Measurements from ENCODE around the gene CBLN3. TPM values are rescaled to one million over a fixed set of nuclear protein-coding genes. Genes with fewer than 3 reads are reported as not detected.
A peak's percentile ranks its signal among the peaks of the same experiment; 100 is the strongest.

The CBLN3 gene
- total RNA-seq, 1 experiment from 2014 or later = 1.0 TPM

- no TSS peak for BruUV-seq (replicated peaks)
- TF ChIP-seq REST (IDR thresholded peaks at IDR 0.05; ENCODE audit: insufficient read depth in 1 of 2, low read depth in 2 of 2, low read length in 1 of 2) (no peak), POLR2AphosphoS5 (IDR thresholded peaks at IDR 0.05; ENCODE audit: low read depth, low read length) (no peak)
- in situ Hi-C loops (cut with HindIII; ENCODE audit: low pct_unique_long_range_greater_than_20kb, low sequenced_read_pairs) = no loop called here
- no peaks in the 10 kb centered on the region for H3K4me1 ChIP-seq (ENCODE audit: control insufficient read depth, insufficient read depth, low read length)
- POLR2A ChIA-PET = no interaction called here
- H3K27ac ChIP-seq (ENCODE audit: low read length) = no peak overlapping the region
- intact Hi-C loops (cut with micrococcal nuclease; ENCODE audit: unreplicated experiment) = no loop called here
- no peak for DNase-seq (ENCODE audit: low read depth, low spot score)
- H3K9me3 ChIP-seq (ENCODE audit: control insufficient read depth, insufficient read depth, low read depth, low read length) = no peaks in the 10 kb centered on the region
- H3K36me3 ChIP-seq (ENCODE audit: control insufficient read depth, insufficient read depth, low read length) = no peaks in the 10 kb centered on the region
- no peak overlapping the region; a peak in 1 of 4 replicates for H3K4me3 ChIP-seq (ENCODE audit: low read depth in 2 of 2, low read length in 2 of 2)
- ATAC-seq = no peak
- CTCF ChIA-PET = no interaction called here
- H3K27me3 ChIP-seq (ENCODE audit: control insufficient read depth, insufficient read depth, low read length) = peaks cover 3% of the 10 kb centered on the region
Measured at GRCh38 chr14:24399999-24400718, 29.3 kb downstream of the CBLN3 start.

DNA sequence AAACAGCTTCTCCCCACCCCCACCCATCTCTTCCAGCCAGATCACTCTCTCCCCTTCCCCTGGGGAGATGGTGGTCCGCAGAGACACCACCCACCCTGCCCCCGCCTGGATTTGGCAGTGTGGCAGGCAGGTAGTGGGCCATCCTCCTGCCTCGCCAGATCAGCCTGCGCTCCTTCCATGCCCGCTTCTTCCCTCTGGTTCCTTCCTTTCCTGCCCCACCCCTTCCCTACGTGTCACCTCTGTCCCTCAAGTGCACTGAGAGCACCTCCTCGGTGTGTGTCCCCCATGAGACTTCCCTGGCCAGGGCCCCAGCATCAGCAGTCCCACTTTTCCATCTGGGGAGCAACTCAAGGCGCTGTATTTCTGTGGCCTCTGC, 30.0 kb downstream of the CBLN3 start:
- intact Hi-C loops (cut with micrococcal nuclease; ENCODE audit: unreplicated experiment) (no loop called here), in situ Hi-C loops (cut with HindIII; ENCODE audit: low pct_unique_long_range_greater_than_20kb, low sequenced_read_pairs) (no loop called here)
- peaks cover 3% of the 10 kb centered on the region for H3K27me3 ChIP-seq (ENCODE audit: control insufficient read depth, insufficient read depth, low read length)
- ChIA-PET POLR2A (no interaction called here), CTCF (no interaction called here)
- BruUV-seq (replicated peaks) = no TSS peak
- H3K4me1 ChIP-seq (ENCODE audit: control insufficient read depth, insufficient read depth, low read length) = no peaks in the 10 kb centered on the region
- TF ChIP-seq REST (IDR thresholded peaks at IDR 0.05; ENCODE audit: insufficient read depth in 1 of 2, low read depth in 2 of 2, low read length in 1 of 2) = no peak
- no peak for TF ChIP-seq SIN3A (IDR thresholded peaks at IDR 0.05; ENCODE audit: borderline replicate concordance, insufficient read depth, low read depth, low read length)
- H3K4me3 ChIP-seq (ENCODE audit: low read depth in 2 of 2, low read length in 2 of 2) = peak overlapping the region in 1 of 2 experiments; percentile 33; a peak in 1 of 4 replicates
- ATAC-seq (no peak), DNase-seq (ENCODE audit: low read depth, low spot score) (no peak)
- no peaks in the 10 kb centered on the region for H3K36me3 ChIP-seq (ENCODE audit: control insufficient read depth, insufficient read depth, low read length)
- H3K9me3 ChIP-seq (ENCODE audit: control insufficient read depth, insufficient read depth, low read depth, low read length) = no peaks in the 10 kb centered on the region
- no peak overlapping the region for H3K27ac ChIP-seq (ENCODE audit: low read length)

Measured in Panc1 (cell line).